ENCODE data around the gene UBL7. TPM values are rescaled to one million over a fixed set of nuclear protein-coding genes. Genes with fewer than 3 reads are reported as not detected.

The UBL7 gene
- total and polyA plus RNA-seq, 8 donors, result 32.7 to 68.3 (median 60.1) TPM

GRCh38 chr15:74430510-74430951 lies 30.4 kb downstream of the UBL7 start:
- TF ChIP-seq CTCF (IDR thresholded peaks at IDR 0.05), result no peak
- no peaks in the 10 kb centered on the region for H3K9me3 ChIP-seq
- no peak for ATAC-seq

GRCh38 chr15:74429781-74430400 lies 31.1 kb downstream of the UBL7 start:
- no peaks in the 10 kb centered on the region for H3K9me3 ChIP-seq
- H3K36me3 ChIP-seq, result no peaks in the 10 kb centered on the region
- H3K4me3 ChIP-seq, result no peak overlapping the region
- H3K27ac ChIP-seq, result no peak overlapping the region
- DNase-seq, result peak in 1 of 4 donors; percentile 10
- H3K27me3 ChIP-seq, result peaks cover 10 to 37% of the 10 kb centered on the region in 2 donors
- TF ChIP-seq CTCF (IDR thresholded peaks at IDR 0.05), result no peak
- intact Hi-C loops (cut with DNase I), result no loop called here
- no peak for ATAC-seq
- H3K4me1 ChIP-seq, result peaks cover 0 to 48% of the 10 kb centered on the region in 2 donors

More at GRCh38 chr15:74430510-74430951, 30.4 kb downstream of the UBL7 start:
- intact Hi-C loops (cut with DNase I), result no loop called here
- Histone ChIP-seq H3K36me3 (no peaks in the 10 kb centered on the region), H3K4me1 (peaks cover 0 to 48% of the 10 kb centered on the region in 2 donors), H3K27me3 (peaks cover 10 to 37% of the 10 kb centered on the region in 2 donors), H3K4me3 (no peak overlapping the region), H3K27ac (no peak overlapping the region)
- DNase-seq, result peak in 1 of 4 donors; percentile 23

GRCh38 chr15:74428970-74429780 lies 31.8 kb downstream of the UBL7 start:
- peaks cover 0 to 43% of the 10 kb centered on the region in 2 donors for H3K4me1 ChIP-seq
- H3K4me3 ChIP-seq, result no peak overlapping the region
- H3K9me3 ChIP-seq, result no peaks in the 10 kb centered on the region
- H3K27ac ChIP-seq, result peak overlapping the region in 1 of 2 donors; percentile 10
- no peak for TF ChIP-seq CTCF (IDR thresholded peaks at IDR 0.05)
- no peaks in the 10 kb centered on the region for H3K36me3 ChIP-seq
- ATAC-seq, result no peak
- intact Hi-C loops (cut with DNase I), result no loop called here
- peak in 2 of 4 donors; percentile 45 to 57 for DNase-seq
- peaks cover 10 to 37% of the 10 kb centered on the region in 2 donors for H3K27me3 ChIP-seq

GRCh38 chr15:74428442-74428787 lies 32.5 kb downstream of the UBL7 start:
- intact Hi-C loops (cut with DNase I), result no loop called here
- ATAC-seq (peak; percentile 9), DNase-seq (no peak)
- peaks cover 0 to 37% of the 10 kb centered on the region in 2 donors for H3K4me1 ChIP-seq
- H3K9me3 ChIP-seq, result no peaks in the 10 kb centered on the region
- H3K27me3 ChIP-seq, result peaks cover 10 to 34% of the 10 kb centered on the region in 2 donors
- H3K36me3 ChIP-seq, result no peaks in the 10 kb centered on the region
- no peak for TF ChIP-seq CTCF (IDR thresholded peaks at IDR 0.05)
- H3K4me3 ChIP-seq, result no peak overlapping the region
- H3K27ac ChIP-seq, result no peak overlapping the region
